HEK293 (cell line): ENCODE data around the gene LOXL4.
A peak's percentile ranks its signal among the peaks of the same experiment; 100 is the strongest.

ENCODE experiments used
- CTCF ChIA-PET: fragments of 350-600 bp; formaldehyde crosslinking; extraction: SDS; loops from one replicate; lab custom pipeline; 2021; ENCODE audit warnings: antibody characterized with exemption; lab: Yijun Ruan, JAX
- POLR2A ChIA-PET: fragments of 300-600 bp; formaldehyde crosslinking; extraction: SDS; loops from one replicate; lab custom pipeline; 2020; ENCODE audit warnings: antibody characterized with exemption, inconsistent platforms; lab: Yijun Ruan, JAX
- H3K27ac ChIP-seq: fragments of 200-500 bp; sonication (Bioruptor generic); 2 replicates; pipeline ENCODE4 v1.5.1; 2014; ENCODE audit warnings: low read depth, low read length, control low read depth, inconsistent platforms; ENCODE audit errors: extremely low read depth
- H3K36me3 ChIP-seq, 2 experiments: fragments of 200-500 bp in 1 of 2; sonication (Bioruptor generic) in 1 of 2; 1 replicate in 1 of 2; 2 replicates in 1 of 2; pipeline ENCODE4 v1.5.1; 2014 to 2017; ENCODE audit warnings: inconsistent platforms in 2 of 2, low read length in 2 of 2; ENCODE audit not compliant: control insufficient read depth in 2 of 2, insufficient read depth in 1 of 2
- H3K4me1 ChIP-seq: fragments of 200-500 bp; sonication (Bioruptor generic); 2 replicates; pipeline ENCODE4 v1.5.1; 2014; ENCODE audit warnings: mild to moderate bottlenecking, low read length, inconsistent platforms; ENCODE audit not compliant: control insufficient read depth, insufficient read depth
- H3K4me3 ChIP-seq: 2 replicates; pipeline ENCODE4 v1.5.1; 2011; ENCODE audit warnings: low read depth, mild to moderate bottlenecking, control low read depth, low read length, moderate library complexity
- H3K9me3 ChIP-seq: fragments of 200-500 bp; sonication (Bioruptor generic); 2 replicates; pipeline ENCODE4 v1.5.1; 2014; ENCODE audit warnings: low read depth, low read length, inconsistent platforms; ENCODE audit not compliant: control insufficient read depth, insufficient read depth
- BCL11A ChIP-seq: fragments of 450-650 bp; formaldehyde crosslinking; IDR thresholded peaks from 2 replicates; pipeline ENCODE4 v1.5.1; 2016; ENCODE audit warnings: low read depth, missing biosample characterization, missing genetic modification characterization
- GLIS2 ChIP-seq: fragments of 450-650 bp; formaldehyde crosslinking; IDR thresholded peaks from 2 replicates; pipeline ENCODE4 v1.5.1; 2016; ENCODE audit warnings: missing biosample characterization, missing genetic modification characterization
- HOXA7 ChIP-seq: sonication (generic); formaldehyde crosslinking; IDR thresholded peaks from 2 replicates; pipeline ENCODE4 v1.8.1; 2022; ENCODE audit warnings: missing genetic modification reagents, borderline replicate concordance
- HOXD13 ChIP-seq: sonication (generic); formaldehyde crosslinking; IDR thresholded peaks from 2 replicates; pipeline ENCODE4 v1.8.0; 2022; ENCODE audit warnings: missing genetic modification reagents, borderline replicate concordance
- PBX3 ChIP-seq: sonication (generic); formaldehyde crosslinking; IDR thresholded peaks from 2 replicates; pipeline ENCODE4 v1.8.1; 2022; ENCODE audit warnings: mild to moderate bottlenecking, moderate library complexity, missing genetic modification reagents
- PRDM1 ChIP-seq: fragments of 450-650 bp; formaldehyde crosslinking; IDR thresholded peaks from 2 replicates; pipeline ENCODE4; 2016; ENCODE audit warnings: missing biosample characterization, missing genetic modification characterization
- RBAK ChIP-seq: fragments of 450-650 bp; formaldehyde crosslinking; IDR thresholded peaks from 2 replicates; pipeline ENCODE4 v1.5.1; 2016; ENCODE audit warnings: missing biosample characterization, missing genetic modification characterization
- SETDB1 ChIP-seq: IDR thresholded peaks from one replicate; pipeline ENCODE4 v1.6.1; 2017; ENCODE audit warnings: mild to moderate bottlenecking, low read length, moderate library complexity, mixed read lengths; ENCODE audit not compliant: insufficient read length
- SP2 ChIP-seq: fragments of 450-650 bp; formaldehyde crosslinking; IDR thresholded peaks from 2 replicates; pipeline ENCODE4 v1.5.1; 2016; ENCODE audit warnings: missing biosample characterization, missing genetic modification characterization
- TRIM28 ChIP-seq: IDR thresholded peaks from 2 replicates; pipeline ENCODE4 v1.6.1; 2011; ENCODE audit warnings: low read length, control low read depth, borderline replicate concordance
- TSHZ1 ChIP-seq: fragments of 450-650 bp; formaldehyde crosslinking; IDR thresholded peaks from 2 replicates; pipeline ENCODE4 v1.5.1; 2016; ENCODE audit warnings: missing biosample characterization, missing genetic modification characterization, borderline replicate concordance
- WT1 ChIP-seq: fragments of 450-650 bp; formaldehyde crosslinking; IDR thresholded peaks from 2 replicates; pipeline ENCODE4 v1.5.1; 2016; ENCODE audit warnings: missing biosample characterization, missing genetic modification characterization
- ZBTB21 ChIP-seq: fragments of 450-650 bp; formaldehyde crosslinking; IDR thresholded peaks from 2 replicates; pipeline ENCODE4 v1.5.1; 2017; ENCODE audit warnings: missing biosample characterization, missing genetic modification characterization
- ZBTB48 ChIP-seq: fragments of 450-650 bp; formaldehyde crosslinking; IDR thresholded peaks from 2 replicates; pipeline ENCODE4 v1.5.1; 2016; ENCODE audit warnings: missing biosample characterization, missing genetic modification characterization
- ZNF114 ChIP-seq: fragments of 450-650 bp; formaldehyde crosslinking; IDR thresholded peaks from 2 replicates; pipeline ENCODE4 v1.5.0; 2017; ENCODE audit warnings: missing biosample characterization, missing genetic modification characterization
- ZNF121 ChIP-seq: fragments of 450-650 bp; formaldehyde crosslinking; IDR thresholded peaks from 2 replicates; pipeline ENCODE4 v1.5.1; 2016; ENCODE audit warnings: missing biosample characterization, missing genetic modification characterization
- ZNF184 ChIP-seq: fragments of 450-650 bp; IDR thresholded peaks from 2 replicates; pipeline ENCODE4 v1.5.1; 2018; ENCODE audit warnings: missing biosample characterization, mild to moderate bottlenecking, missing genetic modification characterization
- ZNF248 ChIP-seq: fragments of 450-650 bp; formaldehyde crosslinking; IDR thresholded peaks from 2 replicates; pipeline ENCODE4 v1.5.1; 2017; ENCODE audit warnings: missing biosample characterization, missing genetic modification characterization
- ZNF280D ChIP-seq: fragments of 450-650 bp; formaldehyde crosslinking; IDR thresholded peaks from 2 replicates; pipeline ENCODE4 v1.5.1; 2016; ENCODE audit warnings: missing biosample characterization, missing genetic modification characterization
- ZNF292 ChIP-seq: fragments of 450-650 bp; formaldehyde crosslinking; IDR thresholded peaks from 2 replicates; pipeline ENCODE4 v1.5.1; 2016; ENCODE audit warnings: low read depth, missing biosample characterization, missing genetic modification characterization, borderline replicate concordance
- ZNF521 ChIP-seq: fragments of 450-650 bp; formaldehyde crosslinking; IDR thresholded peaks from 2 replicates; pipeline ENCODE4 v1.5.1; 2017; ENCODE audit warnings: missing biosample characterization, mild to moderate bottlenecking, missing genetic modification characterization
- ZNF530 ChIP-seq: fragments of 450-650 bp; formaldehyde crosslinking; IDR thresholded peaks from 2 replicates; pipeline ENCODE4 v1.5.1; 2016; ENCODE audit warnings: low read depth, missing biosample characterization, missing genetic modification characterization
- ZNF548 ChIP-seq: fragments of 450-650 bp; formaldehyde crosslinking; IDR thresholded peaks from 2 replicates; pipeline ENCODE4 v1.5.1; 2016; ENCODE audit warnings: missing biosample characterization, missing genetic modification characterization
- ZNF596 ChIP-seq: fragments of 450-650 bp; IDR thresholded peaks from 2 replicates; pipeline ENCODE4 v1.5.0; 2018; ENCODE audit warnings: missing biosample characterization, mild to moderate bottlenecking, missing genetic modification characterization, moderate library complexity
- ZNF600 ChIP-seq: fragments of 450-650 bp; formaldehyde crosslinking; IDR thresholded peaks from 2 replicates; pipeline ENCODE4 v1.5.1; 2016; ENCODE audit warnings: missing biosample characterization, missing genetic modification characterization
- ZNF660 ChIP-seq: fragments of 450-650 bp; IDR thresholded peaks from 2 replicates; pipeline ENCODE4 v1.5.1; 2018; ENCODE audit warnings: missing biosample characterization, mild to moderate bottlenecking, missing genetic modification characterization
- ZNF664 ChIP-seq: fragments of 450-650 bp; formaldehyde crosslinking; IDR thresholded peaks from 2 replicates; pipeline ENCODE4 v1.5.1; 2016; ENCODE audit warnings: missing biosample characterization, missing genetic modification characterization
- ZNF670 ChIP-seq: fragments of 450-650 bp; formaldehyde crosslinking; IDR thresholded peaks from 2 replicates; pipeline ENCODE4 v1.5.1; 2016; ENCODE audit warnings: missing biosample characterization, missing genetic modification characterization, low read depth
- ZNF707 ChIP-seq: fragments of 450-650 bp; formaldehyde crosslinking; IDR thresholded peaks from 2 replicates; pipeline ENCODE4 v1.5.1; 2016; ENCODE audit warnings: missing biosample characterization, missing genetic modification characterization
- ZNF747 ChIP-seq: fragments of 450-650 bp; formaldehyde crosslinking; IDR thresholded peaks from 2 replicates; pipeline ENCODE4 v1.5.1; 2016; ENCODE audit warnings: missing biosample characterization, missing genetic modification characterization

The LOXL4 gene

GRCh38 chr10:98267894-98268693, at the start of gene LOXL4:
Gene LOXL4 (minus strand): TSS chr10:98268194. CDS start chr10:98263019, 5,175 bp downstream.
- peak within 1 kb of the TSS; percentile 25 for H3K4me3 ChIP-seq
- H3K9me3 ChIP-seq, result no peaks in the 10 kb centered on the region
- H3K4me1 ChIP-seq, result no peaks in the 10 kb centered on the region
- no peaks in the 10 kb centered on the region for H3K36me3 ChIP-seq
- POLR2A ChIA-PET, result interaction anchor here (0.7 to 1.1 kb wide), 2 partner anchors 28 to 71 kb away, joined by 3 to 7 read pairs; no protein-coding TSS in a partner anchor
- CTCF ChIA-PET, result interaction anchor here (2.4 kb wide), 1 partner anchor 41 kb away, joined by 13 read pairs; no protein-coding TSS in a partner anchor
- H3K27ac ChIP-seq, result peak within 1 kb of the TSS; percentile 58; the same call in 1 of the 2 replicates
- TF ChIP-seq ZNF248 (tag by site-specific recombination) (no peak), ZNF596 (no peak), ZBTB48 (tag by site-specific recombination) (peak; percentile 41; the same call in 1 of the 2 replicates), SETDB1 (no peak), ZNF707 (tag by site-specific recombination) (no peak), ZNF670 (tag by site-specific recombination) (no peak), HOXD13 (CRISPR knock-in tag) (no peak), ZNF521 (no peak), ZNF548 (no peak), TRIM28 (no peak), GLIS2 (tag by site-specific recombination) (no peak; the same call in none of the 2 replicates), ZNF660 (tag by site-specific recombination) (no peak), ZNF121 (tag by site-specific recombination) (no peak), PRDM1 (tag by site-specific recombination) (no peak), ZNF747 (tag by site-specific recombination) (no peak), ZNF664 (tag by site-specific recombination) (no peak), ZNF114 (no peak), TSHZ1 (tag by site-specific recombination) (no peak), ZNF292 (no peak), ZNF280D (tag by site-specific recombination) (no peak), ZNF600 (tag by site-specific recombination) (peak; percentile 47), ZNF530 (tag by site-specific recombination) (no peak), ZNF184 (tag by site-specific recombination) (no peak), ZBTB21 (no peak), BCL11A (tag by site-specific recombination) (no peak), WT1 (tag by site-specific recombination) (no peak), RBAK (tag by site-specific recombination) (no peak), HOXA7 (no peak), SP2 (tag by site-specific recombination) (no peak), PBX3 (CRISPR knock-in tag) (peak; percentile 36; the same call in 1 of the 2 replicates)
